Colon (tissue), 2 donors: ENCODE results near the gene CEP192.
"Not testable (repeated sequence)": the region's sequence is repeated elsewhere in the genome, so short reads cannot be mapped to it uniquely, and the experiment has no call there.

Experiments used
- FAIRE-seq: peaks from 2 replicates; lab custom pipeline; 2012; peaks lifted over from hg19 to GRCh38; lab: Jason Lieb, UNC
- donor health status: control.
- donor health status: control.

The CEP192 gene, protein sequence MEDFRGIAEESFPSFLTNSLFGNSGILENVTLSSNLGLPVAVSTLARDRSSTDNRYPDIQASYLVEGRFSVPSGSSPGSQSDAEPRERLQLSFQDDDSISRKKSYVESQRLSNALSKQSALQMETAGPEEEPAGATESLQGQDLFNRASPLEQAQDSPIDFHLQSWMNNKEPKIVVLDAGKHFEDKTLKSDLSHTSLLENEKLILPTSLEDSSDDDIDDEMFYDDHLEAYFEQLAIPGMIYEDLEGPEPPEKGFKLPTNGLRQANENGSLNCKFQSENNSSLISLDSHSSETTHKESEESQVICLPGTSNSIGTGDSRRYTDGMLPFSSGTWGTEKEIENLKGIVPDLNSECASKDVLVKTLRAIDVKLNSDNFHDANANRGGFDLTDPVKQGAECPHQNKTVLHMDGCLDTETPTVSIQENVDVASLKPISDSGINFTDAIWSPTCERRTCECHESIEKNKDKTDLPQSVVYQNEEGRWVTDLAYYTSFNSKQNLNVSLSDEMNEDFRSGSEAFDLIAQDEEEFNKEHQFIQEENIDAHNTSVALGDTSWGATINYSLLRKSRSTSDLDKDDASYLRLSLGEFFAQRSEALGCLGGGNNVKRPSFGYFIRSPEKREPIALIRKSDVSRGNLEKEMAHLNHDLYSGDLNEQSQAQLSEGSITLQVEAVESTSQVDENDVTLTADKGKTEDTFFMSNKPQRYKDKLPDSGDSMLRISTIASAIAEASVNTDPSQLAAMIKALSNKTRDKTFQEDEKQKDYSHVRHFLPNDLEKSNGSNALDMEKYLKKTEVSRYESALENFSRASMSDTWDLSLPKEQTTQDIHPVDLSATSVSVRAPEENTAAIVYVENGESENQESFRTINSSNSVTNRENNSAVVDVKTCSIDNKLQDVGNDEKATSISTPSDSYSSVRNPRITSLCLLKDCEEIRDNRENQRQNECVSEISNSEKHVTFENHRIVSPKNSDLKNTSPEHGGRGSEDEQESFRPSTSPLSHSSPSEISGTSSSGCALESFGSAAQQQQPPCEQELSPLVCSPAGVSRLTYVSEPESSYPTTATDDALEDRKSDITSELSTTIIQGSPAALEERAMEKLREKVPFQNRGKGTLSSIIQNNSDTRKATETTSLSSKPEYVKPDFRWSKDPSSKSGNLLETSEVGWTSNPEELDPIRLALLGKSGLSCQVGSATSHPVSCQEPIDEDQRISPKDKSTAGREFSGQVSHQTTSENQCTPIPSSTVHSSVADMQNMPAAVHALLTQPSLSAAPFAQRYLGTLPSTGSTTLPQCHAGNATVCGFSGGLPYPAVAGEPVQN (N-terminal part only)

GRCh38 chr18:12990967-12991820, at the start of gene CEP192:
Gene CEP192, plus strand, starts transcription at chr18:12991362. Its CDS starts 8,063 bp downstream, at chr18:12999425.
- FAIRE-seq, result peak; percentile 53

GRCh38 chr18:12943215-12943614, 47.9 kb upstream of the CEP192 start:
- FAIRE-seq, result no peak

GRCh38 chr18:12944709-12945108, 46.5 kb upstream of the CEP192 start:
- FAIRE-seq, result no peak

DNA sequence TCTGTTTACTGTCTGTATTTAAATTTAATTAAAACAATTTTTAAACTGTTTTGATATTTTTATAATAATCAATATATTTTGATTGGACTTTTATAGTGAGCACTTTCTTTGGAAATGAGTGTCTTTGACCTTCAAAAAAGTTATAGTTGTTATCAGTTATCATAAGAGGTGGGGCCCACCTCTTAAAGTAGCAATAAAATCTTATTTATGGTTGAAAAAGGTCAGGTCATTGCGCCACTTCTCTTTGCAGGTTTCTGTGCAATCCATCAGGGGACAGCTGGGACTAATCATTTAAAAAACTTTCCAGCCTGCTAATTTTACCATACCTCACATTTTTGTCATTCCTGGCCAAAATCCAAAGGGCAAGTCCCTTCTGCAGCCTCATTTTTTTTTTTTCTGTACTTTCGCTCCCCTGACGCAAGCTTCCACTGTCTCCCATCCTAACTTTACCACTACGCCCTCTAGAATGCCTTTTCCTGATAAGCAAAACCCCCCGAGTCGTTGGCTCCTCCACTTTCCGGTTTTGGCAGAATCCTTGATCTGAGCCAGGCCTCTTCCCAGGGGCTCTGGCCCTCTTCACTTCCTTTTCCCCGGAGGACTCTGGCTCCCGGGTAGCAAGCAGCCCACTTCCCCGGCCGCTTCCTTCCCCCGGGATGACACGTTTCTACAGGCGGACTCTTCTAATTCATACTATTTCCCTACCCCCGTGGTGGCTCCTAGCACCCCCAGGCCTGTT, 44.4 kb upstream of the CEP192 start:
- no peak for FAIRE-seq

DNA sequence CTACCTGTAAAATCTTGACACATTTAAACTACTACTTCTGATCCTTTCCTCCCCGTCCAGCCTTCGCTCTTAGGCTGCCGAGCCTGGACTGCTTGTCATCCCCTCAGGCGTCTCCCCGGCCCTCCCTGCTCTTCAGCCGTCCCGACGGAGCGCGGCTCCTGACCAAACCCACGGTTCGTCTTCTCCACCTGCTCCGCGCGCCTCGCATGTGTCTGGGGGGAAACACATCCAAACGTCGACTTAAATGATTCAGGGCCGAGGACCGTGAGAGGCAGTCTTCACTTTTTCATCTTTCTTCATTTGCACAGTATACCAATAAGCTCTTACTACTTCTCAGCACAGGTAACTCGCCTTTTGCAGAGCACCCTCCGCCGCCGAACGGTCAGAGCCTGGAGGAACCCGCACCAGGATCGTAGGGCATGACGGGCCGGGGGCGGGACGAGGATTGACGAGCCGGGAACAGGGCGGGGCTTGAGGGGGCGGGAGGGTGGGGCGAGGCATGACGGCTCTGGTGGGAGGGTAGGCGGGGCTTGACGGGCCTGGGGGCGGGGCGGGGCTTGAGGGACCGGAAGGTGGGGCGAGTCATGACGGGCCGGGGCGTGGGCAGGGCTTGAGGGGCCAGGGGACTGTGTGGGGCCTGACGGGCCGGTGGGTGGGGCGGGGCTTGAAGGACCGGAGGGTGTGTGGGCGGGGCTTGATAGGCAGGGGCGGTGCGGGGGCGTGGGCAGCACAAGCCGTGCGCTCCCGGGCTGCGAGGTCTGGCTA, 43.7 kb upstream of the CEP192 start, which contains the start of gene SEH1L:
SEH1L (plus strand) TSS at position 727 of the 765 bp plus-strand sequence. CDS start 111 bp downstream, outside the sequence.
- no peak for FAIRE-seq

- no peak for FAIRE-seq
Measured at GRCh38 chr18:12948050-12948804, 42.9 kb upstream of the CEP192 start.

DNA sequence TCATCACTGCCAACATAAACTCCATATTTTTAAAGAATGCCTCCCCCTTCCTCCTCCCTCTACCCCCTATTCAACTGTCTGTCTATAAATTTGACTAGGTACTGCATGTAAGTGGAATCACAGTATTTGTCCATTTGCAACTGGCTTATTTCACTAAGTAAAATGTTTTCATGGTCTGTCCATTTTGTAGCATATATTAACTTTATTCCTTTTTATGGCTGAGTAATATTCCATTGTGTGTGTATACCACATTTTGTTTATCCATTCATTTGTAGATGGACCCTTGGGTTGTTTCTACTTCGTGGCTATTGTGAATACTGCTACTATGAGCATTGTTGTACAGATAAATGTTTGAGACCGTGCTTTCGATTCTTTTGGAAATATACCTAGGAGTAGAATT, 32.7 kb upstream of the CEP192 start:
- no peak for FAIRE-seq

- no peak for FAIRE-seq
Measured at GRCh38 chr18:12960395-12960794, 30.8 kb upstream of the CEP192 start.

- no peak for FAIRE-seq
Measured at GRCh38 chr18:12960853-12961397, 30.2 kb upstream of the CEP192 start.

GRCh38 chr18:12963069-12963468, 28.1 kb upstream of the CEP192 start:
- no peak for FAIRE-seq

GRCh38 chr18:12968115-12968514, 23.0 kb upstream of the CEP192 start:
- FAIRE-seq, result no peak

DNA sequence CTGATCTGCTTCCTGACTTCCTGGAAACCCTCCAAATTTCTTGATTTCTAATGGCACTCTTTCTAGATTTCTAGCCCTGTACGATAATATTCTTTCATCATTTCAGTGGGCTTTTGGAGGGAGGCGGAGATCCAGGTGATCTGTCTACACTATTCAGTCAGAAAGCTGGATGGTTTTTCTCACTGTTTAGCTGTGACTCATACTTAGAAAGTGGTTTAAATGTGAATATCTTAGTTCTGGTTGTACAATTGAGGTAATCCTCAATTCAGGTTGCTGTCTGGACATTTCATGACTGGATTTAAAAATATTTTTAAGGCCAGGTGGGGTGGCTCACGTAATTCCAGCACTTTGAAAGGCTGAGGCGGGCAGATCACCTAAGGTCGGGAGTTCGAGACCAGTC, 22.5 kb upstream of the CEP192 start:
- no peak for FAIRE-seq

- no peak for FAIRE-seq
Measured at GRCh38 chr18:12973562-12974213, 17.5 kb upstream of the CEP192 start.

GRCh38 chr18:12975488-12975887, 15.7 kb upstream of the CEP192 start:
- no peak for FAIRE-seq

DNA sequence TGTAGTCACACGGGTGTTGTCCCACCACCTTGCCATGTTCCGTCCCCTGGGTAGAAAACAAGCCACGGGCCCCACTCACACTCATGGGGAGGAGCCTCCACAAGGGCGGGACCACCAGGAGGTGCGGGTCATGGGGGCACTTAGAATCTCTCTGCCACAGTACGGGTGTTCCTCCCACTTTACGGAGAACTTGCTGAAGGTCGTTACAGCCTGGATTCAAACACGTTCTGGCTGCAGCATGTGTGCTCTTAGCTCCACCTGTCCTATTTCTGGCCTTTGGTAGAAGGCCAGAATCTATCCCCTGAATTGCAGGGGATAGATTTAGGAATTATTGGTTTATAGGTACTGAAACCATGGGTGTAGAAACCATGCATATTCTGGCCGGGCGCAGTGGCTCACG, 14.9 kb upstream of the CEP192 start:
- no peak for FAIRE-seq

DNA sequence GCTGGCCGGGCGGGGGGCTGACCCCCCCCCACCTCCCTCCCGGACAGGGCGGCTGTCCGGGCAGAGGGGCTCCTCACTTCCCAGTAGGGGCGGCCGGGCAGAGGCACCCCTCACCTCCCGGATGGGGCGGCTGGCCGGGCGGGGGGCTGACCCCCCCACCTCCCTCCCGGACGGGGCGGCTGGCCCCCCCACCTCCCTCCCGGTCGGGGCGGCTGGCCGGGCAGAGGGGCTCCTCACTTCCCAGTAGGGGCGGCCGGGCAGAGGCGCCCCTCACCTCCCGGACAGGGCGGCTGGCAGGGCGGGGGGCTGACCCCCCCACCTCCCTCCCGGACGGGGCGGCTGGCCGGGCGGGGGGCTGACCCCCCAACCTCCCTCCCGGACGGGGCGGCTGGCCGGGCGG, 11.1 kb upstream of the CEP192 start:
- not testable (repeated sequence) for FAIRE-seq

DNA sequence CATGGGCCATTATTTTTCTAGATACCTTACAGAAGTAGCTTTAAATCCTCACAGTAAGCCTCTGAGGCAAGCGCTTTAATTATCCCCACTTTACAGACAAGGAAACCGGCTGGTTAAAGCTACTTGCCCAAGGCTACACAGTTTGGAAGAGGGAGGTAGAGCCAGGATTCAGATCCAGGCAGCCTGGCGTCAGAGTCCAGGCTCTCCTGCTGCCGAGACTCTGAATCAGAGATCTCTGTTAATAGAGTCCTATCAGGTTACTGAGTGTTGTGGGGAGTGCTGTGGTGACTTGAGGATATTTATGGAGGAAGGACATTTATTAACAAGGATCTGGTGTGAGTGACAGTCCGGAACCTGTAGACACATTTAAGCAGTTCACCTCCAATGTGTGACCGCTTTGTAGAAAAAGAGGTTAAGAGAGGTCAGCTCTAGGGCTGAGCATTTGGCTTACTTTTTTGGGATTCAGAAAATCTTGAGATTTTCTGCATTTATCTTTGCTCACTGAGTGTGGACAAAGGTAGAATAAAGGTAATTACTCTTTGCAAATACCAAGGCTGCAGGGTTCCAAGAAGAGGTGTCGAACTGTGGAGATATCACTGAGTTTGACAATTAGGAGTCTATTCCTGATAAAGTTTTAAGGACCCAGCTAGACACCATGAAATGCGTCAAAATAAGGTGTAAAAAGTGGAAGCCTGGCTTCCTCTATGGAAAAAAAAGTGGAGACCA, 1.6 kb upstream of the CEP192 start:
- FAIRE-seq, result no peak
